NCI-H146 (cell line): ENCODE results near the gene SYDE2.

ENCODE experiments used
- DNase-seq: peaks from one replicate; lab custom pipeline; 2025; lab: John Stamatoyannopoulos, UW

SYDE2 gene

GRCh38 chr1:85122169-85122568 lies 78.6 kb downstream of the SYDE2 start:
- DNase-seq: no peak

- no peak for DNase-seq
Observed at GRCh38 chr1:85121744-85122143, 79.1 kb downstream of the SYDE2 start.

DNA sequence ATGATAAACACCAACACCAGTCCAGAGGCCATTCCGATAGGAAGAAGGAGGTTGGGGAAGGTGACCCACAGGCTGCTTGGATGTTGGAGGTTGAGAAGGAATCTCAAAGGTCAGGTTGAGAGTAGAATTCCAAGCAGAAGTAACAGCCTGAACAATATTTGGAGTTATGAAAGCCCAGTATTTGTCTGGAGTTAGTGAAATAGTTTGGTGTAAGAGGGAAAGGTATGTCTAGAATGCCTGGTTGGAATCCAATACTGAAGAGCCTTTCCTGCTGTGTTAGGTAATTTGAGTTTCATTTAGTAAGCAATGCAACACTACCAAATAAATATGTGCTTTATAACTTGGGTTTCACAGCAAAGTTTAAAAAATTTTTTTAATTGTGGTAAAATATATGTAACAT lies 82.1 kb downstream of the SYDE2 start:
- DNase-seq: no peak

DNA sequence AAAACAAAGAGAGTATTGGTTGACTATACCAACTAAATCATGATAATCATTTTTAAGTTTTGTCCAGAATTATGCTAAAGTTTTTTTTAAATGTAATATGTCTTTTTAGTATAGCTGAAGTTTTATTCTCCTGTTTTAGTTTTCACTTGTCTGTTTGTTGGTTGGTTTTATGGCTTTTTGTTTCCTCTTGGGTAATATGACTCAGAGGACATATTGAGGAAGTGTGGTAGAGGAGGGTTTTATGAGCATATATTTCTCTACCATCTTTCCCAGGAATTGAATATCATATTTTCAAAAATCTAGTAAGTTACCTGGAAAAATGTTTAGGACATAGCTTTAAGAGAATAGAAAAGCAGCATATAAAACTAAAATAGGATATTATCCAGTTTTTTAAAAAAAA lies 84.0 kb downstream of the SYDE2 start:
- DNase-seq: no peak

DNA sequence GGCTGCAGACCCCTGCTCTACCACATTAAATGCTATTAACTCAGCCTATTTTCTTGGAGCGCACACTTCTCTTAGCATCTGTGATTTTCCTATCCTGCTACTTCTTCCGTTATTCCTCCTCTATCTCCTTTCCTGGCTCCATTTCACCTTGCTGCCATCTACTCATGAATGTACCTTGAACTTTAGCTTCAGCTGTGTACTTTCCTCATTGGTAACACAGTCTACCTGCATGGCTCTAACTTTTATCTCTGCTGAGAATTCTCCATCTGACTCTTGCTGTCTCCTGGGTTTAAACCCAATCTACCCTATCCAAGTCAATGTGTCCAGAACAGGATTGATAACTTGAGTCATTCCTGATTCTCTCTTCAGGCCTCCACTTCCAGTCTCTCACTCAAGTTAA lies 84.9 kb downstream of the SYDE2 start:
- no peak for DNase-seq

- DNase-seq: no peak
Observed at GRCh38 chr1:85111695-85112094, 89.1 kb downstream of the SYDE2 start.

DNA sequence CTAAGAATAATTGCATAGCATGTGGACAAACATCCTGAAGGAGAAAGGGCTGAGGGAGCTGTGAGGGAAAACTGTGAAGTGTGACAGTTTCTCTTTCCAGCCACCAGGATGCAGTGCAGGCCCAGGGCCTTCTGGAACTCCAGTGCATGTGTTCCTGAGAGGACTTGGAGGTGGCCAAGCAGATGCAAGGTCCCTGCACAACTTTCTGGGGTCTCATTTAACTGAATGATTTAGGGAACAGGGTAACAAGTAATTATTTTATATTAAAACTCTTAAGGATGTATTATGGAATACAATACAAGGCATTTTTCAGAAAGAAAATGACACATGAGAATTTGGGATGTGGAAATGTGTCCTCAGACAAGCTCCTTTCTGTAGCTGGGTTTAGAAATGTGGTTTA lies 91.3 kb downstream of the SYDE2 start:
- peak; percentile 76 for DNase-seq
